Measurements from ENCODE around the gene LTF. TPM values are rescaled to one million over a fixed set of nuclear protein-coding genes. Genes with fewer than 3 reads are reported as not detected.

Gene LTF
- total and polyA plus RNA-seq, 3 donors from 2014 or later = 0.31 to 7.8 (median 0.43) TPM

GRCh38 chr3:46442576-46443530 is 21.9 kb downstream of the LTF start:
- no peaks in the 10 kb centered on the region for H3K27me3 ChIP-seq
- no peaks in the 10 kb centered on the region for H3K36me3 ChIP-seq (ENCODE audit: low read depth, missing control alignments)
- no peak overlapping the region for H3K27ac ChIP-seq
- H3K4me1 ChIP-seq = no peaks in the 10 kb centered on the region
- no peak overlapping the region for H3K4me3 ChIP-seq
- no peak for DNase-seq
- no peak for TF ChIP-seq POLR2A (IDR thresholded peaks at IDR 0.05)
- peak in 1 of 3 experiments; percentile 62 for TF ChIP-seq CTCF (IDR thresholded peaks at IDR 0.05)
- WGBS, 2 donors = 62 to 82% methylated on average over 8 to 16 of the region's 16 CpGs
- intact Hi-C loops (cut with DNase I; ENCODE audit: low total_unique reads) = no loop called here
- H3K9me3 ChIP-seq = no peaks in the 10 kb centered on the region

- no peak for TF ChIP-seq CTCF (IDR thresholded peaks at IDR 0.05)
- no peak for TF ChIP-seq POLR2A (IDR thresholded peaks at IDR 0.05)
- intact Hi-C loops (cut with DNase I; ENCODE audit: low total_unique reads) = no loop called here
- H3K27me3 ChIP-seq = no peaks in the 10 kb centered on the region
- H3K4me1 ChIP-seq = no peaks in the 10 kb centered on the region
- H3K27ac ChIP-seq = no peak overlapping the region
- H3K4me3 ChIP-seq = no peak overlapping the region
- DNase-seq = no peak
- H3K36me3 ChIP-seq (ENCODE audit: low read depth, missing control alignments) = no peaks in the 10 kb centered on the region
- H3K9me3 ChIP-seq = no peaks in the 10 kb centered on the region
- 79 to 85% methylated on average over 4 of the region's 4 CpGs for WGBS, 2 donors
Measured at GRCh38 chr3:46440531-46441294, 24.0 kb downstream of the LTF start.

- no peak for DNase-seq
- TF ChIP-seq CTCF (IDR thresholded peaks at IDR 0.05) (no peak), POLR2A (IDR thresholded peaks at IDR 0.05) (no peak)
- no peak overlapping the region for H3K27ac ChIP-seq
- intact Hi-C loops (cut with DNase I; ENCODE audit: low total_unique reads) = no loop called here
- no peak overlapping the region for H3K4me3 ChIP-seq
- H3K9me3 ChIP-seq = no peaks in the 10 kb centered on the region
- no peaks in the 10 kb centered on the region for H3K36me3 ChIP-seq (ENCODE audit: low read depth, missing control alignments)
- H3K4me1 ChIP-seq = no peaks in the 10 kb centered on the region
- WGBS, 2 donors = 80 to 86% methylated on average over 3 of the region's 3 CpGs
- no peaks in the 10 kb centered on the region for H3K27me3 ChIP-seq
Measured at GRCh38 chr3:46438831-46439230, 25.9 kb downstream of the LTF start.

GRCh38 chr3:46435081-46435726 is 29.5 kb downstream of the LTF start:
- 72 to 80% methylated on average over 3 of the region's 3 CpGs for WGBS, 2 donors
- Histone ChIP-seq H3K27ac (no peak overlapping the region), H3K4me3 (no peak overlapping the region), H3K4me1 (no peaks in the 10 kb centered on the region), H3K36me3 (ENCODE audit: low read depth, missing control alignments) (no peaks in the 10 kb centered on the region), H3K27me3 (no peaks in the 10 kb centered on the region), H3K9me3 (no peaks in the 10 kb centered on the region)
- intact Hi-C loops (cut with DNase I; ENCODE audit: low total_unique reads) = no loop called here
- DNase-seq = no peak
- no peak for TF ChIP-seq POLR2A (IDR thresholded peaks at IDR 0.05)
- TF ChIP-seq CTCF (IDR thresholded peaks at IDR 0.05) = no peak

All from testis (tissue), 3 donors.